ENCODE results near the gene AOPEP.

Gene AOPEP

DNA sequence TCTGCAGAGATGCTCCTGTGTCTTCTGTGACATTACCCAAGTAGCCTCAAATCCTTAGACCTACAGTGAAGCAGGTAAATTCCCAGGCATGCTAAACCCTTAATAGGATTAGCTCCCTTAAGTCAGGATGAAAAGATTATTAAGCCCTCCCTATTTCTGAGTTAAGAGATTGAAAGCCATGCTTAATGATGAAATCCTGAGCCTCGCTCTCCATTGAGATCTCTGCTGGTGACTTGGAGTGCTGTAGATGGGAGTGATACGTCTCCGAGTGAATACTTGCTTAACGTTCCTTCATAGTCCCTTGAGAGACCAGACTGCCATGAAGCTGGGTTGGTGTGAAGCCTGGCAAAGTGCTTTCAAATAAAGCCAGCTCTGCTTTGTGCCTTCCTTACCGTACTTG is 34.2 kb downstream of the AOPEP start:
- Histone ChIP-seq H3K4me1 (no peaks in the 10 kb centered on the region), H3K36me3 (ENCODE audit: control insufficient read depth, insufficient read depth, low read length) (no peaks in the 10 kb centered on the region), H3K27ac (no peak overlapping the region), H3K4me3 (ENCODE audit: low read depth, low read length) (no peak overlapping the region), H3K9me3 (ENCODE audit: control insufficient read depth, low read length) (no peaks in the 10 kb centered on the region), H3K27me3 (ENCODE audit: control insufficient read depth, insufficient read depth, low read length) (no peaks in the 10 kb centered on the region), H2AFZ (no peak overlapping the region), H3K9ac (no peak overlapping the region), H3K79me2 (peaks cover 4% of the 10 kb centered on the region), H3K4me2 (ENCODE audit: low read length) (no peak overlapping the region)
- TF ChIP-seq, protein P1, sequence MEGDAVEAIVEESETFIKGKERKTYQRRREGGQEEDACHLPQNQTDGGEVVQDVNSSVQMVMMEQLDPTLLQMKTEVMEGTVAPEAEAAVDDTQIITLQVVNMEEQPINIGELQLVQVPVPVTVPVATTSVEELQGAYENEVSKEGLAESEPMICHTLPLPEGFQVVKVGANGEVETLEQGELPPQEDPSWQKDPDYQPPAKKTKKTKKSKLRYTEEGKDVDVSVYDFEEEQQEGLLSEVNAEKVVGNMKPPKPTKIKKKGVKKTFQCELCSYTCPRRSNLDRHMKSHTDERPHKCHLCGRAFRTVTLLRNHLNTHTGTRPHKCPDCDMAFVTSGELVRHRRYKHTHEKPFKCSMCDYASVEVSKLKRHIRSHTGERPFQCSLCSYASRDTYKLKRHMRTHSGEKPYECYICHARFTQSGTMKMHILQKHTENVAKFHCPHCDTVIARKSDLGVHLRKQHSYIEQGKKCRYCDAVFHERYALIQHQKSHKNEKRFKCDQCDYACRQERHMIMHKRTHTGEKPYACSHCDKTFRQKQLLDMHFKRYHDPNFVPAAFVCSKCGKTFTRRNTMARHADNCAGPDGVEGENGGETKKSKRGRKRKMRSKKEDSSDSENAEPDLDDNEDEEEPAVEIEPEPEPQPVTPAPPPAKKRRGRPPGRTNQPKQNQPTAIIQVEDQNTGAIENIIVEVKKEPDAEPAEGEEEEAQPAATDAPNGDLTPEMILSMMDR (IDR thresholded peaks at IDR 0.05) = no peak

DNA sequence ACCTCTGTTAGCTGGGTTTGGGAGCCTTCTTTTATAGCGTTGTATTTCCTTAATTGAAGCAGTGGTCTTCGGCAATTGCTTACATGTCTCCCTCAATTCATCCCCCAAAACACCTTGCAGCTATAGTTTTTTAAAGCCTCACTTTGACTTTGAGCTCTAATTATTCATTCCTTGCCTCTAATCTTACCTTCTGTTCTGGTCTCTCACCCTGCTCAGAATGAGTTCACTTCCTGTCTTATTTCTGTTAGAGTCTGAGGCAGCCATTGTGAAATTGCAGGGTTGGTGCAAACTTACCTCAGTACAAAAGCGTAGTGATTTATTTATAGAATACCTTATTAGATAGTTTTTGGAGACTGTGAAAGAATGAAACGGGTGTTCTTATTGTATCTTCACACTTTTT is 35.0 kb downstream of the AOPEP start:
- H3K4me1 ChIP-seq = no peaks in the 10 kb centered on the region
- H3K9me3 ChIP-seq (ENCODE audit: control insufficient read depth, low read length) = no peaks in the 10 kb centered on the region
- no peak overlapping the region for H2AFZ ChIP-seq
- TF ChIP-seq, protein P1 (IDR thresholded peaks at IDR 0.05) = no peak
- H3K36me3 ChIP-seq (ENCODE audit: control insufficient read depth, insufficient read depth, low read length) = no peaks in the 10 kb centered on the region
- no peak overlapping the region for H3K4me3 ChIP-seq (ENCODE audit: low read depth, low read length)
- H3K79me2 ChIP-seq = peaks cover 4% of the 10 kb centered on the region
- no peaks in the 10 kb centered on the region for H3K27me3 ChIP-seq (ENCODE audit: control insufficient read depth, insufficient read depth, low read length)
- no peak overlapping the region for H3K4me2 ChIP-seq (ENCODE audit: low read length)
- H3K27ac ChIP-seq = no peak overlapping the region
- H3K9ac ChIP-seq = no peak overlapping the region

DNA sequence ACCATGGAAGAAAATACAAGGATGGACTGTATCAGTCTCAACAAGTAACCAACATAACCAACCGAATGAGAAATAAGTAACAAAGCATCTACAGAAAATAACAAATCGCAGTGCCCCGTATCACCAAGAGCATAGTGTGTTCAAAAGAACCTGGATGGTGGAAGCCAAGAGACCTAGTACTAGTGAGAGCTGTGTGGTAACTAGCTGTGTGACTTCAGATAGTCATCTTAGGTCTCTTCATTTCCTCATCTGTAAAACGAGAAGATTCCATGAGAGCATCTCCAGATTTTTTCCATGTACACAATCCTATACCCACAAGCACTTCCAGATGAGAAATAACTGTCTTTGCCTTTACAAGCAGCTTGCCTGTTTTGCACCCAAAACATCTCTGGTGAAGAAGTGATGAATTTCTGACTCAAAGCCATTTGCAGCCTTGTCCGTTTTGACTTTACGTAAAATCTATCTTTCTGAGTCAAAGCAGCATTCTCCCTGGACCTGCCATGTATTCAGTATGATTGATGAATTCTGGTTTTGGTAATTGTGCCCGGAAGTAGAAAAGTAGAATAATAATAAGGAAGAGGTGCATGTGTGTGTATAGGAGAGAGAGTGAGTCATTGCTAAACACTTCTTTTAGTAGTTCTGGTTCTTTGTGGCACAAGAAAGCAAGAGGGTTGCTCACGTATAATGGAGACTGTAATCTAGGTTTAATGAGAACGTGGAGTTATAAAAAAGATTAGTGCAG is 41.0 kb downstream of the AOPEP start:
- no peak overlapping the region for H3K9ac ChIP-seq
- H3K4me1 ChIP-seq = no peaks in the 10 kb centered on the region
- H3K27me3 ChIP-seq (ENCODE audit: control insufficient read depth, insufficient read depth, low read length) = no peaks in the 10 kb centered on the region
- TF ChIP-seq, protein P1 (IDR thresholded peaks at IDR 0.05) = no peak
- no peaks in the 10 kb centered on the region for H3K9me3 ChIP-seq (ENCODE audit: control insufficient read depth, low read length)
- no peak overlapping the region for H3K27ac ChIP-seq
- H2AFZ ChIP-seq = no peak overlapping the region
- no peaks in the 10 kb centered on the region for H3K79me2 ChIP-seq
- H3K36me3 ChIP-seq (ENCODE audit: control insufficient read depth, insufficient read depth, low read length) = no peaks in the 10 kb centered on the region
- H3K4me2 ChIP-seq (ENCODE audit: low read length) = no peak overlapping the region
- no peak overlapping the region for H3K4me3 ChIP-seq (ENCODE audit: low read depth, low read length)

DNA sequence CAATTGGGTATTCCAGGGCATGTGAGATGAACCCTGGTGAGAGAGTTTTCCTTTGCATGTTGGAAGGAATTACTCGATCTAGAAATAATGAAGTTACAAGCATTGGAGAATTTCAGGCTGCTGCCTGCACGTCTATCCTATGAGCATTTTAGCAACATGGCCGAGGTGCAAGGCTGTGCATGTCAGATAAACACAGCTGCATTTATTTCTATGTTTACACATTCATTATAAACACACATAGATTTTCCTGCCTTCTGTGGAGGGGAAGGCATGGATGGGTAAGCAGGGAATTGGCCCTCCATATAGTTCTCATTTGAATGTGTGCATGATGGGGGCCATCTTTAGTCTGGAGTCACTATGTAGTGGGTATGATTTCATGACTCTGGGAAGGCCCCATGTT is 42.3 kb downstream of the AOPEP start:
- no peak overlapping the region for H3K27ac ChIP-seq
- no peaks in the 10 kb centered on the region for H3K27me3 ChIP-seq (ENCODE audit: control insufficient read depth, insufficient read depth, low read length)
- H2AFZ ChIP-seq = no peak overlapping the region
- H3K9ac ChIP-seq = no peak overlapping the region
- H3K4me1 ChIP-seq = no peaks in the 10 kb centered on the region
- no peaks in the 10 kb centered on the region for H3K9me3 ChIP-seq (ENCODE audit: control insufficient read depth, low read length)
- no peaks in the 10 kb centered on the region for H3K79me2 ChIP-seq
- H3K4me2 ChIP-seq (ENCODE audit: low read length) = no peak overlapping the region
- H3K36me3 ChIP-seq (ENCODE audit: control insufficient read depth, insufficient read depth, low read length) = no peaks in the 10 kb centered on the region
- H3K4me3 ChIP-seq (ENCODE audit: low read depth, low read length) = no peak overlapping the region
- TF ChIP-seq, protein P1 (IDR thresholded peaks at IDR 0.05) = no peak

DNA sequence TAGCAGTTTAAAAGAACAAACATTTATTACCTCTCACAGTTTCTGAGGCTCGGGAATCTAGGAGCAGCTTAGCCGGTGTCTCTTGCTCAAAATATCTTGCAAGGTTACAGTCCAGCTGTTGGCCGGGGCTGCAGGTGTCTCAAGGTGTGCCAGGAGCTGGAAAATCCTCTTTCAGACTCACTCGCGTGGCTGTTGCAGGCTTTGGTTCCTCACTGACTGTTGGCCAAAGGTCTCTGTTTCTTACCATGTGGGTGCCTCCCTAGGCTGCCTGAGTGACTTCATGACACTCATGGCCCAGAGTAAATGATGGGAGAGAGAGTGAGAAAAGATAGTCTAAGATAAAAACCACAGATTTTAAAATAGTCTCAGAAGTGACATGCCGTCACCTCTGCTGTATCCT is 43.8 kb downstream of the AOPEP start:
- no peak overlapping the region for H2AFZ ChIP-seq
- TF ChIP-seq, protein P1 (IDR thresholded peaks at IDR 0.05) = no peak
- H3K4me3 ChIP-seq (ENCODE audit: low read depth, low read length) = no peak overlapping the region
- H3K36me3 ChIP-seq (ENCODE audit: control insufficient read depth, insufficient read depth, low read length) = no peaks in the 10 kb centered on the region
- no peaks in the 10 kb centered on the region for H3K9me3 ChIP-seq (ENCODE audit: control insufficient read depth, low read length)
- no peaks in the 10 kb centered on the region for H3K4me1 ChIP-seq
- H3K79me2 ChIP-seq = no peaks in the 10 kb centered on the region
- H3K4me2 ChIP-seq (ENCODE audit: low read length) = no peak overlapping the region
- no peaks in the 10 kb centered on the region for H3K27me3 ChIP-seq (ENCODE audit: control insufficient read depth, insufficient read depth, low read length)
- no peak overlapping the region for H3K9ac ChIP-seq
- H3K27ac ChIP-seq = no peak overlapping the region
